HepG2 (cell line): Measurements from ENCODE around the gene TIA1. TPM values are rescaled to one million over a fixed set of nuclear protein-coding genes. Genes with fewer than 3 reads are reported as not detected.
"Not testable (repeated sequence)": the region's sequence is repeated elsewhere in the genome, so short reads cannot be mapped to it uniquely, and the experiment has no call there.

Experiments used
- CBX2 ChIP-seq, 2 experiments: fragments of 200-600 bp in 1 of 2; sonication (generic); formaldehyde crosslinking in 1 of 2; IDR thresholded peaks; 2 replicates each; pipeline versions ENCODE4 v1.7.0 to v1.8.1; 2018 to 2022; ENCODE audit warnings: low read depth in 2 of 2, low read length in 1 of 2, mild to moderate bottlenecking in 1 of 2, missing genetic modification reagents in 1 of 2
- GFI1 ChIP-seq: sonication (generic); formaldehyde crosslinking; IDR thresholded peaks from 2 replicates; pipeline ENCODE4 v1.5.0; 2020; ENCODE audit warnings: missing genetic modification reagents, mild to moderate bottlenecking, borderline replicate concordance
- HHEX ChIP-seq: IDR thresholded peaks from 2 replicates; pipeline ENCODE4 v1.6.1; 2016; ENCODE audit warnings: control low read depth
- KDM1A ChIP-seq: IDR thresholded peaks from 2 replicates; pipeline ENCODE4 v1.6.1; 2016; ENCODE audit warnings: missing compliant biosample characterization
- KLF12 ChIP-seq: sonication (generic); formaldehyde crosslinking; IDR thresholded peaks from 2 replicates; pipeline ENCODE4 v1.4.0; 2020; ENCODE audit warnings: missing genetic modification reagents, borderline replicate concordance
- MED8 ChIP-seq: sonication (generic); formaldehyde crosslinking; IDR thresholded peaks from 2 replicates; pipeline ENCODE4 v1.8.1; 2023; ENCODE audit warnings: mild to moderate bottlenecking, missing genetic modification reagents; ENCODE audit not compliant: insufficient replicate concordance
- MTF1 ChIP-seq: sonication (generic); formaldehyde crosslinking; IDR thresholded peaks from 2 replicates; pipeline ENCODE4 v1.5.0; 2020; ENCODE audit warnings: missing genetic modification reagents
- PHF21A ChIP-seq: sonication (generic); formaldehyde crosslinking; IDR thresholded peaks from 2 replicates; pipeline ENCODE4 v1.5.0; 2020; ENCODE audit warnings: mild to moderate bottlenecking, missing genetic modification reagents
- REPIN1 ChIP-seq: sonication (generic); formaldehyde crosslinking; IDR thresholded peaks from 2 replicates; pipeline ENCODE4 v1.8.0; 2022; ENCODE audit warnings: missing genetic modification reagents, low read depth, mild to moderate bottlenecking, borderline replicate concordance
- SMC3 ChIP-seq: IDR thresholded peaks from 2 replicates; pipeline ENCODE4 v1.6.1; 2011; ENCODE audit warnings: low read length, improper control_type of control experiment
- SMYD3 ChIP-seq: sonication (generic); formaldehyde crosslinking; IDR thresholded peaks from 2 replicates; pipeline ENCODE4 v1.8.1; 2023; ENCODE audit warnings: mild to moderate bottlenecking, missing genetic modification reagents
- SP140L ChIP-seq: sonication (generic); formaldehyde crosslinking; IDR thresholded peaks from 2 replicates; pipeline ENCODE4 v1.4.0; 2020; ENCODE audit warnings: missing genetic modification reagents, borderline replicate concordance
- STAT5B ChIP-seq: sonication (generic); formaldehyde crosslinking; IDR thresholded peaks from 2 replicates; pipeline ENCODE4 v1.4.0; 2020; ENCODE audit warnings: missing genetic modification reagents
- ZEB1 ChIP-seq: IDR thresholded peaks from 2 replicates; pipeline ENCODE4 v1.6.1; 2012; ENCODE audit warnings: mild to moderate bottlenecking, low read depth, inconsistent platforms; ENCODE audit not compliant: insufficient replicate concordance
- ZNF230 ChIP-seq: sonication (generic); formaldehyde crosslinking; IDR thresholded peaks from 2 replicates; pipeline ENCODE4 v1.4.0; 2020; ENCODE audit warnings: mild to moderate bottlenecking, missing genetic modification reagents
- ZNF3 ChIP-seq: IDR thresholded peaks from 2 replicates; pipeline ENCODE4 v1.7.0; 2017; ENCODE audit warnings: inconsistent platforms
- ZNF337 ChIP-seq: sonication (generic); formaldehyde crosslinking; IDR thresholded peaks from 2 replicates; pipeline ENCODE4 v1.5.1; 2020; ENCODE audit warnings: missing genetic modification reagents, low read depth, mild to moderate bottlenecking, borderline replicate concordance
- ZNF441 ChIP-seq: sonication (generic); formaldehyde crosslinking; IDR thresholded peaks from 2 replicates; pipeline ENCODE4 v1.7.0; 2021; ENCODE audit warnings: missing genetic modification reagents, borderline replicate concordance
- ZNF460 ChIP-seq: sonication (generic); formaldehyde crosslinking; IDR thresholded peaks from 2 replicates; pipeline ENCODE4 v1.5.1; 2020; ENCODE audit warnings: missing genetic modification reagents, mild to moderate bottlenecking, borderline replicate concordance
- ZNF563 ChIP-seq: sonication (generic); formaldehyde crosslinking; IDR thresholded peaks from 2 replicates; pipeline ENCODE4 v1.8.0; 2022; ENCODE audit warnings: mild to moderate bottlenecking, moderate library complexity, missing genetic modification reagents
- ZNF746 ChIP-seq: sonication (generic); formaldehyde crosslinking; IDR thresholded peaks from 2 replicates; pipeline ENCODE4 v1.8.0; 2022; ENCODE audit warnings: mild to moderate bottlenecking, missing genetic modification reagents
- ZNF747 ChIP-seq: sonication (generic); formaldehyde crosslinking; IDR thresholded peaks from 2 replicates; pipeline ENCODE4 v1.8.1; 2023; ENCODE audit warnings: missing genetic modification reagents, mild to moderate bottlenecking, borderline replicate concordance
- polyA plus RNA-seq, 8 experiments: library from polyadenylated mRNA; depleted of rRNA in 3 of 8; stranded (reverse) in 7 of 8; unstranded in 1 of 8; fragments of >200 nt; fragmentation: Illumina TruSeq in 4 of 8; extraction: Trizol in 4 of 8; gene quantifications; 2 replicates each; pipeline versions ENCODE4 v1.2.1 to v1.2.3, GENCODE V29; 2011 to 2016; ENCODE audit warnings: low read depth in 4 of 8, missing spikeins in 1 of 8, mixed read lengths in 1 of 8; ENCODE audit not compliant: insufficient read depth in 1 of 8
- total RNA-seq, 5 experiments: library from RNA; depleted of rRNA; stranded (reverse); fragments of >200 nt; fragmentation: Illumina TruSeq; extraction: Trizol; gene quantifications; 2 replicates each; pipeline ENCODE4 v1.2.3, GENCODE V29; 2016; ENCODE audit warnings: low read depth in 1 of 5
- TF ChIP-seq, protein P1 (sequence below): IDR thresholded peaks from 2 replicates; pipeline ENCODE4 v1.6.1; 2012; ENCODE audit warnings: inconsistent platforms
- TF ChIP-seq, protein P2 (sequence below): sonication (generic); formaldehyde crosslinking; IDR thresholded peaks from 2 replicates; pipeline ENCODE4 v1.9.0; 2021; ENCODE audit warnings: missing genetic modification reagents, borderline replicate concordance
- TF ChIP-seq, protein P3 (sequence below): sonication (generic); formaldehyde crosslinking; IDR thresholded peaks from 2 replicates; pipeline ENCODE4 v1.8.1; 2023; ENCODE audit warnings: mild to moderate bottlenecking, moderate library complexity, missing genetic modification reagents

Gene TIA1
- total and polyA plus RNA-seq, 2 of the 13 experiments (the other 11 are each of a cell fraction or from before 2014, with no cell fraction given) = 209 to 319 TPM

DNA sequence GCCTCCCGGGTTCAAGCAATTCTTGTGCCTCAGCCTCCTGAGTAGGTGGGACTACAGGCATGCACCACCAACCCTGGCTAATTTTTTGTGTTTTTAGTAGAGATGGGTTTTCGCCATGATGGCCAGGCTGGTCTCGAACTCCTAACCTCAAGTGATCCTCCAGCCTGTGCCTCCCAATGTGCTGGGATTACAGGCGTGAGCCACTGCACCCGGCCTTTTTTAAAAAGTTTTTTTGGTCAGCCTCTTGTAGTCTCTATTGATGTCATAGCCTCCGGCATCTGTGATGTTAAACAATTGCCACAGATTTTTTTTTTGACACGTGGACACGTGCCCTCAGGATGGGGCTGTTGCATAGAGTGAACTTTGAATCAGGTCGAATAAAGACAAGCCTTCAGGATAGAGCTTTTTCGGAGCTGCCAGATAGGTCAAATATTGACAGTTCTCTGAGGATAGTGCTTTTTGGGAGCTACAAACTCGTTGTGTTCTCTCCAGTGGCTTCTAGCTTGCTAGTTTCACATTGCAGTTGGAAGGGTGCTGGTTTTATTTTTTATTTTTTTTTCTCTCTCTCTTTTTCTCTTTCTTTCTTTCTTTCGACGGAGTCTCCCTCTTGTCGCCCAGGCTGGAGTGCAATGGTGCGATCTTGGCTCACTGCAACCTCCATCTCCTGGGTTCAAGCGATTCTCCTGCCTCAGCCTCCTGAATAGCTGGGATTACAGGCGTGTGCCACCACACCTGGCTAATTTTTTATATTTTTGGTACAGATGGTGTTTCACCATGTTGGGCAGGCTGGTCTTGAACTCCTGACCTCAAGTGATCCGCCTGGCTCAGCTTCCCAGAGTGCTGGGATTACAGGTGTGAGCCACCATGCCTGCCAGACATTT lies 21.2 kb upstream of the TIA1 start (continued):
- TF ChIP-seq ZNF563 (CRISPR knock-in tag) (peak; percentile 62; the same call in 1 of the 2 replicates), CBX2 (CRISPR knock-in tag; IDR thresholded peaks at IDR 0.05; ENCODE audit: low read depth) (0 out of 2 replicates have a peak, but pooled peaks have one; percentile 48), ZNF3 (CRISPR knock-in tag) (peak; percentile 67; the same call in 1 of the 2 replicates), MTF1 (CRISPR knock-in tag) (peak; percentile 25; the same call in 1 of the 2 replicates), PHF21A (CRISPR knock-in tag) (peak; percentile 99), HHEX (CRISPR knock-in tag) (peak; percentile 49; the same call in 1 of the 2 replicates), GFI1 (CRISPR knock-in tag) (peak; percentile 98), SMYD3 (CRISPR knock-in tag) (peak; percentile 67; the same call in 1 of the 2 replicates), ZNF747 (peak; percentile 73; the same call in 1 of the 2 replicates), REPIN1 (CRISPR knock-in tag) (peak; percentile 78; the same call in 1 of the 2 replicates), ZNF337 (CRISPR knock-in tag) (0 out of 2 replicates have a peak, but pooled peaks have one; percentile 56), MED8 (CRISPR knock-in tag) (peak; percentile 55), SP140L (CRISPR knock-in tag) (0 out of 2 replicates have a peak, but pooled peaks have one; percentile 79), ZNF460 (CRISPR knock-in tag) (peak; percentile 83; the same call in 1 of the 2 replicates), ZEB1 (peak; percentile 23), STAT5B (CRISPR knock-in tag) (peak; percentile 63; the same call in 1 of the 2 replicates), ZNF230 (CRISPR knock-in tag) (peak; percentile 86), KLF12 (CRISPR knock-in tag) (0 out of 2 replicates have a peak, but pooled peaks have one; percentile 21), SMC3 (peak; percentile 18; the same call in 1 of the 2 replicates), ZNF746 (peak; percentile 63; the same call in 1 of the 2 replicates), ZNF441 (CRISPR knock-in tag) (0 out of 2 replicates have a peak, but pooled peaks have one; percentile 30), KDM1A (CRISPR knock-in tag) (peak; percentile 60; the same call in 1 of the 2 replicates)
- not testable (repeated sequence) for TF ChIP-seq CBX2 (IDR thresholded peaks at IDR 0.05; ENCODE audit: low read depth, low read length)
- TF ChIP-seq, protein P1, sequence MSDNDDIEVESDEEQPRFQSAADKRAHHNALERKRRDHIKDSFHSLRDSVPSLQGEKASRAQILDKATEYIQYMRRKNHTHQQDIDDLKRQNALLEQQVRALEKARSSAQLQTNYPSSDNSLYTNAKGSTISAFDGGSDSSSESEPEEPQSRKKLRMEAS = peak; percentile 98
- TF ChIP-seq, protein P2, sequence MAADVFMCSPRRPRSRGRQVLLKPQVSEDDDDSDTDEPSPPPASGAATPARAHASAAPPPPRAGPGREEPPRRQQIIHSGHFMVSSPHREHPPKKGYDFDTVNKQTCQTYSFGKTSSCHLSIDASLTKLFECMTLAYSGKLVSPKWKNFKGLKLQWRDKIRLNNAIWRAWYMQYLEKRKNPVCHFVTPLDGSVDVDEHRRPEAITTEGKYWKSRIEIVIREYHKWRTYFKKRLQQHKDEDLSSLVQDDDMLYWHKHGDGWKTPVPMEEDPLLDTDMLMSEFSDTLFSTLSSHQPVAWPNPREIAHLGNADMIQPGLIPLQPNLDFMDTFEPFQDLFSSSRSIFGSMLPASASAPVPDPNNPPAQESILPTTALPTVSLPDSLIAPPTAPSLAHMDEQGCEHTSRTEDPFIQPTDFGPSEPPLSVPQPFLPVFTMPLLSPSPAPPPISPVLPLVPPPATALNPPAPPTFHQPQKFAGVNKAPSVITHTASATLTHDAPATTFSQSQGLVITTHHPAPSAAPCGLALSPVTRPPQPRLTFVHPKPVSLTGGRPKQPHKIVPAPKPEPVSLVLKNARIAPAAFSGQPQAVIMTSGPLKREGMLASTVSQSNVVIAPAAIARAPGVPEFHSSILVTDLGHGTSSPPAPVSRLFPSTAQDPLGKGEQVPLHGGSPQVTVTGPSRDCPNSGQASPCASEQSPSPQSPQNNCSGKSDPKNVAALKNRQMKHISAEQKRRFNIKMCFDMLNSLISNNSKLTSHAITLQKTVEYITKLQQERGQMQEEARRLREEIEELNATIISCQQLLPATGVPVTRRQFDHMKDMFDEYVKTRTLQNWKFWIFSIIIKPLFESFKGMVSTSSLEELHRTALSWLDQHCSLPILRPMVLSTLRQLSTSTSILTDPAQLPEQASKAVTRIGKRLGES (CRISPR knock-in tag) = peak; percentile 99
- TF ChIP-seq, protein P3, sequence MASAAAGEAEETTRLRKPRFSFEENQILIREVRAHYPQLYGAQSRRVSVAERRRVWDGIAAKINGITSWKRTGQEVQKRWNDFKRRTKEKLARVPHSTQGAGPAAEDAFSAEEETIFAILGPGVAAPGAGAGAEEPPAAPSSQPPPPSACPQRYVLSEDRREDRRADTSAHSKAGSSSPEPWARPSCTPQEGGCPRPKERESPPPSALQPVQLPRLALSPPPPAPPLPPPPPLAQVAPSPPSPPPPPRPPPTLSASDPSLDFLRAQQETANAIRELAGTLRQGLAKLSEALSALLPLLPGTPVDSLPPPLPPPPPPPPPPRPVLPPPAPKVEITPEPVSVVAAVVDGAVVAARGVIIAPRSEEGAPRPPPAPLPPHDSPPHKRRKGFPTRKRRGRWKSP (CRISPR knock-in tag) = peak; percentile 57; the same call in 1 of the 2 replicates
